Calu3 (cell line): ENCODE results near the gene KRTAP10-4. TPM values are rescaled to one million over a fixed set of nuclear protein-coding genes. Genes with fewer than 3 reads are reported as not detected.
"Not testable (repeated sequence)": the region's sequence is repeated elsewhere in the genome, so short reads cannot be mapped to it uniquely, and the experiment has no call there.

ENCODE experiments used
- Bru-seq: library from RNA; stranded (reverse); fragments of 400-500 nt; gene quantifications from one replicate; lab custom pipeline; 2021; lab: Mats Ljungman, UMichigan
- BruChase-seq, 2 experiments: library from RNA; stranded (reverse); fragments of 400-500 nt; gene quantifications; one replicate each; lab custom pipeline; 2021; lab: Mats Ljungman, UMichigan
- BruUV-seq: library from RNA; stranded (reverse); fragments of 400-500 nt; replicated peaks from 2 replicates; lab custom pipeline; 2021; lab: Mats Ljungman, UMichigan
- CTCF ChIA-PET: fragments of 300-600 bp; sonication (Branson Sonifier 250); formaldehyde crosslinking; loops from one replicate; lab custom pipeline; 2022; ENCODE audit warnings: antibody characterized with exemption; lab: Charles Lee
- DNase-seq: peaks from one replicate; pipeline ENCODE4 v3.0.0; 2022
- H3K27ac Mint-ChIP-seq: one replicate; pipeline ENCODE4 v1.8.0; 2022; ENCODE audit warnings: mixed read lengths; ENCODE audit not compliant: unreplicated experiment
- H3K27me3 Mint-ChIP-seq: one replicate; pipeline ENCODE4 v1.8.0; 2022; ENCODE audit warnings: mixed read lengths; ENCODE audit not compliant: unreplicated experiment
- H3K36me3 Mint-ChIP-seq: one replicate; pipeline ENCODE4 v1.8.0; 2022; ENCODE audit warnings: mild to moderate bottlenecking, moderate library complexity, mixed read lengths; ENCODE audit not compliant: insufficient read depth, unreplicated experiment
- H3K4me1 Mint-ChIP-seq: one replicate; pipeline ENCODE4 v1.8.0; 2022; ENCODE audit warnings: mild to moderate bottlenecking, low read depth, mixed read lengths; ENCODE audit not compliant: unreplicated experiment
- H3K4me3 Mint-ChIP-seq: one replicate; pipeline ENCODE4 v1.8.0; 2022; ENCODE audit warnings: mild to moderate bottlenecking, low read depth, moderate library complexity, mixed read lengths; ENCODE audit not compliant: unreplicated experiment
- H3K9me3 Mint-ChIP-seq: one replicate; pipeline ENCODE4 v1.8.0; 2022; ENCODE audit warnings: low read depth, mixed read lengths; ENCODE audit not compliant: unreplicated experiment
- intact Hi-C: fragments of 100-400 bp; cut with micrococcal nuclease; formaldehyde crosslinking; loops from one replicate; pipeline ENCODE4 v1.10.0; 2022; ENCODE audit not compliant: unreplicated experiment
- long read RNA-seq: library from polyadenylated mRNA; stranded (forward); transcript quantifications from one replicate; pipeline ENCODE4 v2.0.0, GENCODE V29; 2022
- total RNA-seq: library from RNA; stranded (reverse); gene quantifications from 2 replicates; pipeline ENCODE4 v1.2.3, GENCODE V29; 2022
- TF ChIP-seq, protein P1 (sequence below): fragments of 200-600 bp; IDR thresholded peaks from one replicate; pipeline ENCODE4 v1.8.0; 2022; ENCODE audit warnings: antibody characterized with exemption; ENCODE audit not compliant: unreplicated experiment

KRTAP10-4 gene, protein sequence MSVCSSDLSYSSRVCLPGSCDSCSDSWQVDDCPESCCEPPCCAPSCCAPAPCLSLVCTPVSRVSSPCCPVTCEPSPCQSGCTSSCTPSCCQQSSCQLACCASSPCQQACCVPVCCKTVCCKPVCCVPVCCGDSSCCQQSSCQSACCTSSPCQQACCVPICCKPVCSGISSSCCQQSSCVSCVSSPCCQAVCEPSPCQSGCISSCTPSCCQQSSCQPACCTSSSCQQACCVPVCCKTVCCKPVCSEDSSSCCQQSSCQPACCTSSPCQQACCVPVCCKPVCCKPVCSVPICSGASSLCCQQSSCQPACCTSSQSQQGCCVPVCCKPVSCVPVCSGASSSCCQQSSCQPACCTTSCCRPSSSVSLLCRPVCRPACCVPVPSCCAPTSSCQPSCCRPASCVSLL
- total RNA-seq (not detected in 2 replicates), Bru-seq, nascent RNA (not detected), BruChase-seq, experiment 1, labeled RNA remaining after a 6-hour chase (not detected), BruChase-seq, experiment 2, labeled RNA remaining after a 2-hour chase (not detected)
- long read RNA-seq: 0 reads

DNA sequence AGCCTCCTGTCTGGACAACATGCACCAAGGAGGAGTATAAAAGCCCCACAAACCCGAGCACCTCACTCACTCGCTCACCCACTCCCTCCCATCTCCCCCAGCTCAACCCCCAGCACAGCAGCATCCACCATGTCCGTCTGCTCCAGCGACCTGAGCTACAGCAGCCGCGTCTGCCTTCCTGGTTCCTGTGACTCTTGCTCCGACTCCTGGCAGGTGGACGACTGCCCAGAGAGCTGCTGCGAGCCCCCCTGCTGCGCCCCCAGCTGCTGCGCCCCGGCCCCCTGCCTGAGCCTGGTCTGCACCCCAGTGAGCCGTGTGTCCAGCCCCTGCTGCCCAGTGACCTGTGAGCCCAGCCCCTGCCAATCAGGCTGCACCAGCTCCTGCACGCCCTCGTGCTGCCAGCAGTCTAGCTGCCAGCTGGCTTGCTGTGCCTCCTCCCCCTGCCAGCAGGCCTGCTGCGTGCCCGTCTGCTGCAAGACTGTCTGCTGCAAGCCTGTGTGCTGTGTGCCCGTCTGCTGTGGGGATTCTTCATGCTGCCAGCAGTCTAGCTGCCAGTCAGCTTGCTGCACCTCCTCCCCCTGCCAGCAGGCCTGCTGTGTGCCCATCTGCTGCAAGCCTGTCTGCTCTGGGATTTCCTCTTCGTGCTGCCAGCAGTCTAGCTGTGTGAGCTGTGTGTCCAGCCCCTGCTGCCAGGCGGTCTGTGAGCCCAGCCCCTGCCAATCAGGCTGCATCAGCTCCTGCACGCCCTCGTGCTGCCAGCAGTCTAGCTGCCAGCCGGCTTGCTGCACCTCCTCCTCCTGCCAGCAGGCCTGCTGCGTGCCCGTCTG is at the start of gene KRTAP10-4:
TSS of gene KRTAP10-4 (plus strand) at position 100 of the 827 bp plus-strand sequence. CDS start at position 130, 30 bp downstream.
- H3K36me3 Mint-ChIP-seq, H3K27ac Mint-ChIP-seq, BruUV-seq, H3K9me3 Mint-ChIP-seq, intact Hi-C loops, DNase-seq: not testable (repeated sequence)
- H3K4me1 Mint-ChIP-seq: peaks cover 12% of the 10 kb centered on the region
- peaks cover 65% of the 10 kb centered on the region for H3K27me3 Mint-ChIP-seq
- peak within 1 kb of the TSS; percentile 71 for H3K4me3 Mint-ChIP-seq
- CTCF ChIA-PET: interaction anchor here (1.2 kb wide), 2 partner anchors 18 to 159 kb away, joined by 3 read pairs; partner anchors contain the start of gene KRTAP10-6

GRCh38 chr21:44524414-44525371 is 48.8 kb upstream of the KRTAP10-4 start:
- TF ChIP-seq, protein P1, sequence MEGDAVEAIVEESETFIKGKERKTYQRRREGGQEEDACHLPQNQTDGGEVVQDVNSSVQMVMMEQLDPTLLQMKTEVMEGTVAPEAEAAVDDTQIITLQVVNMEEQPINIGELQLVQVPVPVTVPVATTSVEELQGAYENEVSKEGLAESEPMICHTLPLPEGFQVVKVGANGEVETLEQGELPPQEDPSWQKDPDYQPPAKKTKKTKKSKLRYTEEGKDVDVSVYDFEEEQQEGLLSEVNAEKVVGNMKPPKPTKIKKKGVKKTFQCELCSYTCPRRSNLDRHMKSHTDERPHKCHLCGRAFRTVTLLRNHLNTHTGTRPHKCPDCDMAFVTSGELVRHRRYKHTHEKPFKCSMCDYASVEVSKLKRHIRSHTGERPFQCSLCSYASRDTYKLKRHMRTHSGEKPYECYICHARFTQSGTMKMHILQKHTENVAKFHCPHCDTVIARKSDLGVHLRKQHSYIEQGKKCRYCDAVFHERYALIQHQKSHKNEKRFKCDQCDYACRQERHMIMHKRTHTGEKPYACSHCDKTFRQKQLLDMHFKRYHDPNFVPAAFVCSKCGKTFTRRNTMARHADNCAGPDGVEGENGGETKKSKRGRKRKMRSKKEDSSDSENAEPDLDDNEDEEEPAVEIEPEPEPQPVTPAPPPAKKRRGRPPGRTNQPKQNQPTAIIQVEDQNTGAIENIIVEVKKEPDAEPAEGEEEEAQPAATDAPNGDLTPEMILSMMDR: no peak
- no peak for DNase-seq
- Mint-ChIP-seq H3K27me3 (peaks cover 11% of the 10 kb centered on the region), H3K4me3 (no peak overlapping the region), H3K36me3 (no peaks in the 10 kb centered on the region), H3K9me3 (no peaks in the 10 kb centered on the region), H3K4me1 (no peaks in the 10 kb centered on the region), H3K27ac (no peak overlapping the region)
- CTCF ChIA-PET: no interaction called here
- BruUV-seq: no TSS peak
- intact Hi-C loops: no loop called here

- H3K9me3 Mint-ChIP-seq: no peaks in the 10 kb centered on the region
- BruUV-seq: no TSS peak
- H3K36me3 Mint-ChIP-seq: no peaks in the 10 kb centered on the region
- TF ChIP-seq, protein P1: no peak
- H3K4me1 Mint-ChIP-seq: no peaks in the 10 kb centered on the region
- intact Hi-C loops: no loop called here
- no peak for DNase-seq
- CTCF ChIA-PET: no interaction called here
- H3K4me3 Mint-ChIP-seq: no peak overlapping the region
- peaks cover 20% of the 10 kb centered on the region for H3K27me3 Mint-ChIP-seq
- H3K27ac Mint-ChIP-seq: no peak overlapping the region
Measured at GRCh38 chr21:44525391-44526095, 48.0 kb upstream of the KRTAP10-4 start.
